Spinal cord (tissue), 10 donors: ENCODE results near the gene IL36A. TPM values are rescaled to one million over a fixed set of nuclear protein-coding genes. Genes with fewer than 3 reads are reported as not detected.

Experiments
- DNase-seq, 6 donors: peaks; one replicate each; pipeline versions ENCODE4 v3.0.0 to v3.0.0-alpha.2; 2013 to 2015; ENCODE audit warnings: low spot score in 6 of 6, low read depth in 4 of 6
- H3K27ac ChIP-seq: one replicate; pipeline ENCODE4 v1.5.1; 2013; ENCODE audit warnings: low read depth, low read length, control low read depth
- H3K27me3 ChIP-seq: one replicate; pipeline ENCODE4 v1.6.1; 2013; ENCODE audit warnings: low read length; ENCODE audit not compliant: control insufficient read depth, insufficient read depth
- H3K36me3 ChIP-seq: one replicate; pipeline ENCODE4 v1.6.1; 2013; ENCODE audit warnings: low read length; ENCODE audit not compliant: control insufficient read depth, insufficient read depth
- H3K4me1 ChIP-seq: one replicate; pipeline ENCODE4 v1.6.1; 2013; ENCODE audit warnings: low read length; ENCODE audit not compliant: control insufficient read depth, insufficient read depth
- H3K4me3 ChIP-seq: one replicate; pipeline ENCODE4 v1.5.1; 2013; ENCODE audit warnings: low read depth, low read length, control low read depth
- H3K9me3 ChIP-seq: one replicate; pipeline ENCODE4 v1.6.1; 2013; ENCODE audit warnings: low read length; ENCODE audit not compliant: control insufficient read depth, insufficient read depth
- whole genome bisulfite sequencing: methylation state at CpG from one replicate; pipeline ENCODE4 v1.1.5; 2013; ENCODE audit warnings: missing lambda C conversion rate; ENCODE audit not compliant: insufficient coverage; 5-methylcytosine and 5-hydroxymethylcytosine counted together
- polyA plus RNA-seq, 2 donors: library from polyadenylated mRNA; unstranded; fragments of 120-200 nt; gene quantifications; one replicate each; pipeline ENCODE4 v1.2.1, GENCODE V29; 2013; ENCODE audit not compliant: insufficient read length in 2 of 2
- total RNA-seq, 2 donors: library from RNA; depleted of rRNA in 1 of 2; stranded (reverse); fragments of 120-200 nt in 1 of 2; fragments of >200 nt in 1 of 2; gene quantifications; one replicate each; pipeline versions ENCODE4 v1.2.3 to v1.2.4, GENCODE V29; 2013 to 2014
- donor health status: healthy.

The IL36A gene
- total and polyA plus RNA-seq, 4 donors, result not detected

DNA sequence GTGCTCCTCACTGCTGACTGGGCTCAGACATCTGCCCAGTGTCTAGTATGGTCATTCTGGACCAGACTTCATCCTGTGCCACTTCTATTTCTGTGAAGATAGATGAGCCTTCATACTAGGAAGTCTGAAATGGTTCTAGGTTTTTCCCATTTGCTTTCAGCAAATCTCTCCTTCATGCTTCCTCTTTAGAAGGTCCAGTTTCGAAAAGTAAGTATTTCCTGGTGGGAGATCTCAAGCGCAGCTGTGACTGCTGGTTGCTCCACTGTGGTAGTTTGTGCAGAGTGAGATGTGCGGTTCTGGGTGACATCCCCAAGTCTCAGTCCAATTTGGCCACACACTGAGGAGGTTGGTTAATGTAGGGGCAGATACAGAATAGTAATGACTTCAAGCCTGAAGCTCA is 33.0 kb downstream of the IL36A start:
- H3K4me1 ChIP-seq, result no peaks in the 10 kb centered on the region
- WGBS, result 96% methylated on average over 3 of the region's 3 CpGs
- no peaks in the 10 kb centered on the region for H3K9me3 ChIP-seq
- no peaks in the 10 kb centered on the region for H3K36me3 ChIP-seq
- no peak overlapping the region for H3K4me3 ChIP-seq
- DNase-seq, result no peak
- H3K27me3 ChIP-seq, result no peaks in the 10 kb centered on the region
- no peak overlapping the region for H3K27ac ChIP-seq

GRCh38 chr2:113039158-113039557 is 33.9 kb downstream of the IL36A start:
- H3K27ac ChIP-seq, result no peak overlapping the region
- no peaks in the 10 kb centered on the region for H3K36me3 ChIP-seq
- H3K27me3 ChIP-seq, result no peaks in the 10 kb centered on the region
- no peak overlapping the region for H3K4me3 ChIP-seq
- H3K4me1 ChIP-seq, result no peaks in the 10 kb centered on the region
- DNase-seq, result no peak
- 100% methylated on average over 1 of the region's 2 CpGs for WGBS
- no peaks in the 10 kb centered on the region for H3K9me3 ChIP-seq

- Histone ChIP-seq H3K4me3 (no peak overlapping the region), H3K27me3 (no peaks in the 10 kb centered on the region), H3K36me3 (no peaks in the 10 kb centered on the region), H3K27ac (no peak overlapping the region), H3K4me1 (no peaks in the 10 kb centered on the region), H3K9me3 (no peaks in the 10 kb centered on the region)
- no peak for DNase-seq
- WGBS, result 42% methylated on average over 5 of the region's 5 CpGs
Observed at GRCh38 chr2:113039719-113040118, 34.5 kb downstream of the IL36A start.

DNA sequence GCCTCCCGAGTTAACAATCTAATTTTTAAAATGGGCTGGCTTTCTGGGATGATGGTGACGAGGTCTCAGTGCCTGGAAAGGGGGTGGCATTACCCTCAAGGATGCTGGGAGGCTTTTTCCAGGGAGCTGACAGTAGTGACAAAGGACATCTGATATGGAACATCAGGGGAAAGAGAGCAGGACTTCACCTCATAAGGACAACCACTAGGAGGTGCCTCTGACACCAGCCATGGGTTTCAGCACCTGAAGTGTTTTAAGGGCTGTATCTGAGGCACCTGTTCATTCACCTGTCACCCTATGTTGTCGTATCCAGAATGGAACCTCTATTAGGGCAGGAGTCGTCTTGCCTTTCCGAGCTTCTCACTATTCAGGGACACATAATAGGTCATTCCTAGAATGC is 36.6 kb downstream of the IL36A start:
- Histone ChIP-seq H3K36me3 (no peaks in the 10 kb centered on the region), H3K4me1 (no peaks in the 10 kb centered on the region), H3K27me3 (no peaks in the 10 kb centered on the region), H3K9me3 (no peaks in the 10 kb centered on the region), H3K27ac (no peak overlapping the region), H3K4me3 (no peak overlapping the region)
- 56% methylated on average over 4 of the region's 5 CpGs for WGBS
- DNase-seq, result no peak

DNA sequence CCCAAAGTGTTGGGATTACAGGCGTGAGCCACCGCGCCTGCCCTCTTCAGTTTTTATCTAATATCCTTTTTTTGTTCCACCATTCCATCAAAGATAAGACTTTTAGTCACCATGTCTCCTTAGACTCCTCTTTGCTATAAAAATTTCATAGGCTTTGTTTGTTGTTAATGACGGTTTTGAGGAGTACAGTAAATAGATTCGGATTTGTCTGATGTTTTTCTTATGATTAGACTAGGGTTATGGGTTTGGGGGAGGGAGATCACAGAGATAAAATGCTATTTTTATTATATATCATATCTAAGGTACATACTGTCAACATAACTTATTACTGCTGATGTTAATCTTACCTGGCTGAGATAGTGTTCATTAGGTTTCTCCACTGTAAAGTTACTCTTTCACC is 41.2 kb downstream of the IL36A start:
- H3K27ac ChIP-seq, result no peak overlapping the region

GRCh38 chr2:113050921-113051895 is 45.9 kb downstream of the IL36A start:
- no peaks in the 10 kb centered on the region for H3K9me3 ChIP-seq
- no peaks in the 10 kb centered on the region for H3K4me1 ChIP-seq
- no peak overlapping the region for H3K4me3 ChIP-seq
- no peaks in the 10 kb centered on the region for H3K27me3 ChIP-seq
- WGBS, result 93% methylated on average over 36 of the region's 38 CpGs
- DNase-seq, result no peak
- H3K36me3 ChIP-seq, result no peaks in the 10 kb centered on the region
- H3K27ac ChIP-seq, result no peak overlapping the region

More for the DNA sequence above, 41.2 kb downstream of the IL36A start:
- H3K4me1 ChIP-seq, result no peaks in the 10 kb centered on the region
- no peak overlapping the region for H3K4me3 ChIP-seq
- WGBS, result 80% methylated on average over 1 of the region's 5 CpGs
- H3K36me3 ChIP-seq, result no peaks in the 10 kb centered on the region
- no peak for DNase-seq
- H3K9me3 ChIP-seq, result no peaks in the 10 kb centered on the region
- no peaks in the 10 kb centered on the region for H3K27me3 ChIP-seq

DNA sequence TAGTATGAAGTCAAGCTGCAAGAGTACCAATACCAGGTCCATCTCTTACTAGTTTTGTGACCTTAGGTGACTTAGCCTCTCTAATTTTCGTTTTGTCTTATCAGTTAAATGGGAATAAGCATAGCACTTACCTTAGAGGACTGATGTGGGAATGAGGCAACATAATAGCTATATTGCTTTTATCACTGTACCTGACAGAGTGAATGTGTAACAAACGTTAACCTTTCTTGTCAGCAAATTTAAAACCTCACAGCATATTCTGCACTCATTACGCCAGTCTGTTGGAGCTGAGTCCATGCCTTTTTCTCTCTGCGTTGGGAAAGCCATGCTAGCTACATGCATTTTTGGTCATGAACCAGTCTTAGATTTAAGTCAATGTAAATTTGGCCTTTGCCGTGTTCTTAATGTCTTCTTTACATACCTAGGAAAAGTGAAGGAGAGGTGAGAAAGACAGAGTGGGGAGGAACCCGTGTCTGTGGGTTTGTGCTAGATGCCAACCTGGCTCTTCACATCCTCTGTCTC is 47.2 kb downstream of the IL36A start, which contains the start of gene IL36B:
Gene IL36B, minus strand, starts transcription at position 472 of the 522 bp plus-strand sequence.
- WGBS, result no CpG with 5 or more reads among the region's 6 CpGs

GRCh38 chr2:113053666-113054065 is 48.4 kb downstream of the IL36A start:
- H3K4me1 ChIP-seq, result no peaks in the 10 kb centered on the region

More for the DNA sequence above, 47.2 kb downstream of the IL36A start, which contains the start of gene IL36B:
- H3K27me3 ChIP-seq, result no peaks in the 10 kb centered on the region
- no peak for DNase-seq
- H3K36me3 ChIP-seq, result no peaks in the 10 kb centered on the region
- no peak within 1 kb of the TSS for H3K4me3 ChIP-seq
- H3K9me3 ChIP-seq, result no peaks in the 10 kb centered on the region
- H3K4me1 ChIP-seq, result no peaks in the 10 kb centered on the region
- H3K27ac ChIP-seq, result no peak within 1 kb of the TSS

GRCh38 chr2:113054066-113054465 is 48.8 kb downstream of the IL36A start:
- Histone ChIP-seq H3K27me3 (no peaks in the 10 kb centered on the region), H3K36me3 (no peaks in the 10 kb centered on the region), H3K4me3 (no peak overlapping the region), H3K9me3 (no peaks in the 10 kb centered on the region), H3K4me1 (no peaks in the 10 kb centered on the region), H3K27ac (no peak overlapping the region)
- DNase-seq, result no peak

More at GRCh38 chr2:113053666-113054065, 48.4 kb downstream of the IL36A start:
- DNase-seq, result no peak
- H3K27ac ChIP-seq, result no peak overlapping the region
- H3K27me3 ChIP-seq, result no peaks in the 10 kb centered on the region
- no peak overlapping the region for H3K4me3 ChIP-seq
- H3K9me3 ChIP-seq, result no peaks in the 10 kb centered on the region
- no peaks in the 10 kb centered on the region for H3K36me3 ChIP-seq
- WGBS, result no CpG with 5 or more reads among the region's 3 CpGs

GRCh38 chr2:113056521-113056920 is 51.3 kb downstream of the IL36A start:
- DNase-seq, result no peak
- no peaks in the 10 kb centered on the region for H3K36me3 ChIP-seq
- no CpG with 5 or more reads among the region's 1 CpG for WGBS
- no peaks in the 10 kb centered on the region for H3K9me3 ChIP-seq
- no peaks in the 10 kb centered on the region for H3K4me1 ChIP-seq
- H3K27ac ChIP-seq, result no peak overlapping the region
- H3K27me3 ChIP-seq, result no peaks in the 10 kb centered on the region
- no peak overlapping the region for H3K4me3 ChIP-seq
